ENCODE results near the gene KRT84. TPM values are rescaled to one million over a fixed set of nuclear protein-coding genes. Genes with fewer than 3 reads are reported as not detected.

KRT84 gene
- total RNA-seq, 1 experiment from 2014 or later: not detected

- Mint-ChIP-seq H3K4me1 (ENCODE audit: low read depth, unreplicated experiment) (no peaks in the 10 kb centered on the region), H3K4me3 (ENCODE audit: unreplicated experiment) (no peak overlapping the region), H3K27me3 (ENCODE audit: insufficient read depth, unreplicated experiment) (no peaks in the 10 kb centered on the region), H3K27ac (ENCODE audit: unreplicated experiment) (no peak overlapping the region), H3K36me3 (ENCODE audit: insufficient read depth, unreplicated experiment) (peaks cover 4% of the 10 kb centered on the region), H3K9me3 (ENCODE audit: unreplicated experiment) (peaks cover 5% of the 10 kb centered on the region)
- intact Hi-C loops (cut with micrococcal nuclease; ENCODE audit: unreplicated experiment): no loop called here
- ChIA-PET CTCF (interaction anchor here (1.4 to 1.5 kb wide), 2 partner anchors 8 to 467 kb away, joined by 4 to 6 read pairs; no protein-coding TSS in a partner anchor), POLR2A (no interaction called here)
- no peak for DNase-seq
- TF ChIP-seq CTCF (IDR thresholded peaks at IDR 0.05; ENCODE audit: insufficient read depth in 1 of 2, low read depth in 1 of 2, low read length in 1 of 2, severe bottlenecking in 1 of 2, unreplicated experiment in 1 of 2): no peak
- Histone ChIP-seq H3K4me3 (ENCODE audit: low read depth, low read length) (no peak overlapping the region), H3K4me1 (no peaks in the 10 kb centered on the region), H3K27me3 (replicated peaks; ENCODE audit: control insufficient read depth, insufficient read depth, low read length) (no peaks in the 10 kb centered on the region), H3K36me3 (ENCODE audit: control insufficient read depth, insufficient read depth, low read length) (no peaks in the 10 kb centered on the region), H3K9me3 (no peaks in the 10 kb centered on the region)
- no TSS peak for BruUV-seq (replicated peaks)
Measured at GRCh38 chr12:52403561-52403960, 18.1 kb upstream of the KRT84 start.

GRCh38 chr12:52402873-52403540 lies 17.6 kb upstream of the KRT84 start:
- Histone ChIP-seq H3K27me3 (replicated peaks; ENCODE audit: control insufficient read depth, insufficient read depth, low read length) (no peaks in the 10 kb centered on the region), H3K4me3 (ENCODE audit: low read depth, low read length) (no peak overlapping the region), H3K9me3 (no peaks in the 10 kb centered on the region), H3K4me1 (no peaks in the 10 kb centered on the region), H3K36me3 (ENCODE audit: control insufficient read depth, insufficient read depth, low read length) (no peaks in the 10 kb centered on the region)
- DNase-seq: no peak
- H3K36me3 Mint-ChIP-seq (ENCODE audit: insufficient read depth, unreplicated experiment): peaks cover 2% of the 10 kb centered on the region
- H3K4me1 Mint-ChIP-seq (ENCODE audit: low read depth, unreplicated experiment): no peaks in the 10 kb centered on the region
- ChIA-PET CTCF (interaction anchor here (1.4 kb wide), 1 partner anchor 468 kb away, joined by 4 read pairs; no protein-coding TSS in a partner anchor), POLR2A (no interaction called here)
- no peak overlapping the region for H3K27ac Mint-ChIP-seq (ENCODE audit: unreplicated experiment)
- H3K4me3 Mint-ChIP-seq (ENCODE audit: unreplicated experiment): no peak overlapping the region
- no peaks in the 10 kb centered on the region for H3K27me3 Mint-ChIP-seq (ENCODE audit: insufficient read depth, unreplicated experiment)
- intact Hi-C loops (cut with micrococcal nuclease; ENCODE audit: unreplicated experiment): no loop called here
- BruUV-seq (replicated peaks): no TSS peak
- no peak for TF ChIP-seq CTCF (IDR thresholded peaks at IDR 0.05; ENCODE audit: insufficient read depth in 1 of 2, low read depth in 1 of 2, low read length in 1 of 2, severe bottlenecking in 1 of 2, unreplicated experiment in 1 of 2)
- H3K9me3 Mint-ChIP-seq (ENCODE audit: unreplicated experiment): no peaks in the 10 kb centered on the region

- no peaks in the 10 kb centered on the region for H3K9me3 Mint-ChIP-seq (ENCODE audit: unreplicated experiment)
- no peaks in the 10 kb centered on the region for H3K4me1 Mint-ChIP-seq (ENCODE audit: low read depth, unreplicated experiment)
- POLR2A ChIA-PET: no interaction called here
- H3K36me3 ChIP-seq (ENCODE audit: control insufficient read depth, insufficient read depth, low read length): no peaks in the 10 kb centered on the region
- no peaks in the 10 kb centered on the region for H3K27me3 ChIP-seq (replicated peaks; ENCODE audit: control insufficient read depth, insufficient read depth, low read length)
- no peak for DNase-seq
- BruUV-seq (replicated peaks): no TSS peak
- H3K4me3 ChIP-seq (ENCODE audit: low read depth, low read length): no peak overlapping the region
- no peaks in the 10 kb centered on the region for H3K9me3 ChIP-seq
- no peaks in the 10 kb centered on the region for H3K4me1 ChIP-seq
- no peaks in the 10 kb centered on the region for H3K27me3 Mint-ChIP-seq (ENCODE audit: insufficient read depth, unreplicated experiment)
- H3K36me3 Mint-ChIP-seq (ENCODE audit: insufficient read depth, unreplicated experiment): no peaks in the 10 kb centered on the region
- CTCF ChIA-PET: no interaction called here
- no peak overlapping the region for H3K4me3 Mint-ChIP-seq (ENCODE audit: unreplicated experiment)
- no peak for TF ChIP-seq CTCF (IDR thresholded peaks at IDR 0.05; ENCODE audit: insufficient read depth in 1 of 2, low read depth in 1 of 2, low read length in 1 of 2, severe bottlenecking in 1 of 2, unreplicated experiment in 1 of 2)
- H3K27ac Mint-ChIP-seq (ENCODE audit: unreplicated experiment): no peak overlapping the region
- intact Hi-C loops (cut with micrococcal nuclease; ENCODE audit: unreplicated experiment): no loop called here
Measured at GRCh38 chr12:52402377-52402776, 16.9 kb upstream of the KRT84 start.
